ENCODE results near the gene NRL. TPM values are rescaled to one million over a fixed set of nuclear protein-coding genes. Genes with fewer than 3 reads are reported as not detected.

The NRL gene
- total RNA-seq, 1 experiment from 2014 or later: 1.4 TPM

DNA sequence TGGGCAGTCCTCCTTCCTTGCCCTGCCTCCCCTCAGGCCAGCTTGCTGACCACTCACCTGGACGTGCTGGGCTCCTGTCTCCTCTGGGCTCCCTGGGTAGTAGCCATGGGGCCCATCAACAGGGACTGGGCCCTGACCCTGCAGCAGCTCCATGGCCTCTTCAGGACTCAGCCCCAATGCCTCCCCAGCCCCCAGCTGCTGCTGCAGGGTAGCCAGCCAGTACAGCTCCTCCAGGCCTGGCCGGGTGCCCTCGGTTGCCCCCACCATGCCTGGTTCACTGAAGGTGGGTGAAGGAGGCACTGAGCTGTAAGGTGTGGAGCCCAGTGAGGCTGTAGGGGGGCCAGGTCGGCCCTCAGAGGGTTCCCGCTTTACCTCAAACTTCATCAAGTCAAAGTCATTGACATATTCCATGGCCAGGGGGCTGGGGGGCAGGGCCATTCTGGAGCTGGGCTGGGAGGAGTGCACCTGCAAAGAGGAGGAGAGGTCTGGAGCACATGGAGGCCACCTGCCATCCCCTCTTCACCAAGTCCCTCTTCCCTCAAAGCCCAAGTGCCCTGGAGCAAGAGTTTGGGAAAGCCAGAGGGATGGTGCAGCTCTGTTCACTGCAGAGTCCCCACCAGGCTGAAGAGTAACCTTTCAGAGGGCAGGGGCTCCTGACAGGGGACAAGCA lies 32.2 kb downstream of the NRL start:
- peaks cover 10% of the 10 kb centered on the region for H3K4me1 ChIP-seq (replicated peaks)
- no peaks in the 10 kb centered on the region for H3K36me3 ChIP-seq
- H3K27ac ChIP-seq: no peak overlapping the region
- no peak for DNase-seq (ENCODE audit: low read depth in 1 of 2, low spot score in 2 of 2)
- no peak overlapping the region for H3K4me3 ChIP-seq
- H3K9me3 ChIP-seq (replicated peaks): no peaks in the 10 kb centered on the region
- peaks cover 34% of the 10 kb centered on the region for H3K27me3 ChIP-seq (replicated peaks)

GRCh38 chr14:24081739-24082211 lies 33.0 kb downstream of the NRL start:
- peaks cover 10% of the 10 kb centered on the region for H3K4me1 ChIP-seq (replicated peaks)
- no peak overlapping the region for H3K4me3 ChIP-seq
- no peaks in the 10 kb centered on the region for H3K36me3 ChIP-seq
- H3K27me3 ChIP-seq (replicated peaks): peaks cover 34% of the 10 kb centered on the region
- DNase-seq (ENCODE audit: low read depth in 1 of 2, low spot score in 2 of 2): no peak
- H3K9me3 ChIP-seq (replicated peaks): no peaks in the 10 kb centered on the region
- H3K27ac ChIP-seq: no peak overlapping the region

GRCh38 chr14:24080888-24081738 lies 33.6 kb downstream of the NRL start:
- H3K27ac ChIP-seq: no peak overlapping the region
- peak overlapping the region; percentile 33 for H3K4me3 ChIP-seq
- peak in 1 of 2 experiments; percentile 12 for DNase-seq (ENCODE audit: low read depth in 1 of 2, low spot score in 2 of 2)
- no peaks in the 10 kb centered on the region for H3K36me3 ChIP-seq
- peaks cover 34% of the 10 kb centered on the region for H3K27me3 ChIP-seq (replicated peaks)
- H3K9me3 ChIP-seq (replicated peaks): no peaks in the 10 kb centered on the region
- H3K4me1 ChIP-seq (replicated peaks): peaks cover 10% of the 10 kb centered on the region

GRCh38 chr14:24080142-24080530 lies 34.6 kb downstream of the NRL start:
- DNase-seq (ENCODE audit: low read depth in 1 of 2, low spot score in 2 of 2): no peak
- H3K4me1 ChIP-seq (replicated peaks): peaks cover 10% of the 10 kb centered on the region

GRCh38 chr14:24079491-24080141 lies 35.1 kb downstream of the NRL start:
- peaks cover 10% of the 10 kb centered on the region for H3K4me1 ChIP-seq (replicated peaks)
- H3K9me3 ChIP-seq (replicated peaks): no peaks in the 10 kb centered on the region
- H3K36me3 ChIP-seq: no peaks in the 10 kb centered on the region
- H3K4me3 ChIP-seq: no peak overlapping the region
- no peak for DNase-seq (ENCODE audit: low read depth in 1 of 2, low spot score in 2 of 2)
- peaks cover 34% of the 10 kb centered on the region for H3K27me3 ChIP-seq (replicated peaks)
- no peak overlapping the region for H3K27ac ChIP-seq

More at GRCh38 chr14:24080142-24080530, 34.6 kb downstream of the NRL start:
- H3K4me3 ChIP-seq: no peak overlapping the region
- H3K27me3 ChIP-seq (replicated peaks): peaks cover 34% of the 10 kb centered on the region
- H3K9me3 ChIP-seq (replicated peaks): no peaks in the 10 kb centered on the region
- no peak overlapping the region for H3K27ac ChIP-seq
- H3K36me3 ChIP-seq: no peaks in the 10 kb centered on the region

DNA sequence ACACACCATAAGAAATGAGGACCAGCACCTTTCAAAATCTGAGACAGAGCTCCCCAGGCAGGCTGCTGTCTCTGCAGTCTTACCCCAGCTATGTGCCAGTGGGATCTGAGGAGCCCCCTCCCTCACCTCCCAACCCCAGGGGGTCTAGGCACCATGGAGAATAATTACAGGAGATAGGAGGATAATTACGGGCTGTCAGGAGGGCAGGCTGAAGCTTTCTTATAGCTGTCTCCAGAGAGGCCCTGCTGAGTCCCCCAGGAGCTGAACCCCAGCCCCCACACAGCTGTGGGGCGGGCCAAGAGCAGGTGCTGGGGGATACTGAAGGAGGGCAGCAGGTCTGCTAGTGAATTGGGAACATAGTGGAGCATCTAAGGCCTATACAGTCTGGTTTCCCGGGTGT lies 36.6 kb downstream of the NRL start:
- DNase-seq (ENCODE audit: low read depth in 1 of 2, low spot score in 2 of 2): no peak
- H3K36me3 ChIP-seq: no peaks in the 10 kb centered on the region
- no peaks in the 10 kb centered on the region for H3K9me3 ChIP-seq (replicated peaks)
- H3K4me1 ChIP-seq (replicated peaks): peaks cover 10% of the 10 kb centered on the region
- peaks cover 30% of the 10 kb centered on the region for H3K27me3 ChIP-seq (replicated peaks)
- no peak overlapping the region for H3K27ac ChIP-seq
- H3K4me3 ChIP-seq: no peak overlapping the region

DNA sequence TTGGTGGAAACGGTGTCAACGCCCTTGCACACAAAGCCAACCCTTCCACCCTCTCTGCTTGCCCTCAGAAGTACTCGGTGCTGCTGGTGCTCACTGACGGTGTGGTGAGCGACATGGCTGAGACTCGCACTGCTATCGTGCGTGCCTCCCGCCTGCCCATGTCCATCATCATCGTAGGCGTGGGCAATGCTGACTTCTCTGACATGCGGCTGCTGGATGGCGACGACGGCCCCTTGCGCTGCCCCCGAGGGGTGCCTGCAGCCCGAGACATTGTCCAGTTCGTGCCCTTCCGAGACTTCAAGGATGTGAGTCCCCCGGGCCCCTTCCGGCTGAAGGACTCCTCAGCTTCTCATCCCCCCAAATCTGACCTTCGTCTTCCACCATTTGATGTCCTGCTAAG lies 37.7 kb downstream of the NRL start:
- Histone ChIP-seq H3K9me3 (replicated peaks) (no peaks in the 10 kb centered on the region), H3K27ac (no peak overlapping the region), H3K4me1 (replicated peaks) (peaks cover 10% of the 10 kb centered on the region), H3K27me3 (replicated peaks) (peaks cover 27% of the 10 kb centered on the region), H3K36me3 (no peaks in the 10 kb centered on the region), H3K4me3 (no peak overlapping the region)
- no peak for DNase-seq (ENCODE audit: low read depth in 1 of 2, low spot score in 2 of 2)

- H3K27me3 ChIP-seq (replicated peaks): peaks cover 25% of the 10 kb centered on the region
- H3K36me3 ChIP-seq: no peaks in the 10 kb centered on the region
Observed at GRCh38 chr14:24076302-24076601, 38.5 kb downstream of the NRL start.

GRCh38 chr14:24075485-24076301 lies 39.1 kb downstream of the NRL start:
- Histone ChIP-seq H3K27me3 (replicated peaks) (peaks cover 19% of the 10 kb centered on the region), H3K27ac (no peak overlapping the region), H3K36me3 (no peaks in the 10 kb centered on the region), H3K4me3 (no peak overlapping the region), H3K4me1 (replicated peaks) (peaks cover under 1% of the 10 kb centered on the region), H3K9me3 (replicated peaks) (no peaks in the 10 kb centered on the region)
- no peak for DNase-seq (ENCODE audit: low read depth in 1 of 2, low spot score in 2 of 2)

More at GRCh38 chr14:24076302-24076601, 38.5 kb downstream of the NRL start:
- H3K4me1 ChIP-seq (replicated peaks): peaks cover 6% of the 10 kb centered on the region
- no peaks in the 10 kb centered on the region for H3K9me3 ChIP-seq (replicated peaks)
- H3K27ac ChIP-seq: no peak overlapping the region
- H3K4me3 ChIP-seq: no peak overlapping the region
- no peak for DNase-seq (ENCODE audit: low read depth in 1 of 2, low spot score in 2 of 2)

DNA sequence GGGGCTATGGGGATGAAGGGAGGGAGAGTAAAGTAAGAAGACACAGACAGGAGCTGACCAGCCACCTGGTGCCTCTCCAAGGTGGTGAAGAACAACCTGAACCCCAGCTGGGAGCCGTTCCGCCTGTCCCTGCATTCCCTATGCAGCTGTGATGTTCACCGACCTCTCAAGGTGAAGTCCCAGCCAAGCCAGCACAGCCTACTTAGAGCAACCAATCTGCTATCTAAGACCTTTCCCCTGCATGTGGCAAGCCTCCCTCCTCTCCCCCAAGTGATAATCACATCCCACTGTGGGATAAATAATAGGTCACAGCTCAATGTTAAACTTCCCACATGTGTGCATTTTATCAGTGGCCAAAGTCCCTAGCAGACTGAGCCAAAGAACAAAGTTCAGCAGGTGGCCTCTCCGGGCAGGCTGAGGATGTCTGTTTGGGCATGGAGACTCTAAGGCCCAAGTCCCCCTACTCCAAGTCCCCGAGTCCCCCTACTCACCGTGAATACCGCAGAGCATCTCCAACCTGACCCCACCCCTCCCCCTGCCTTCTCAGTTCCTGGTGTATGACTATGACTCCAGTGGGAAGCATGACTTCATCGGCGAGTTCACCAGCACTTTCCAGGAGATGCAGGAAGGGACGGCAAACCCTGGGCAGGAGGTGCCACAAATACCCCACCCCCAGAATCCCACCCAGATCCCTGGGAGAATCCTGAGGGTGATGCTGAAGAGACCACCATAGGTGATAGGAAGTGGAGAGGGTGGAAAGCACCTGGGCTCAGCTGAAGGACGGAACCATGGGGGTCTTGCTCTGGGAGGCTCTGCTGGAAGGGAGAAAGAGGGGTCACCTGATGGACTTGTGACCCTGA lies 39.9 kb downstream of the NRL start:
- DNase-seq (ENCODE audit: low read depth in 1 of 2, low spot score in 2 of 2): no peak
- no peak overlapping the region for H3K4me3 ChIP-seq
- H3K27me3 ChIP-seq (replicated peaks): peaks cover 16% of the 10 kb centered on the region; the same call in 1 of the 2 replicates
- H3K4me1 ChIP-seq (replicated peaks): no peaks in the 10 kb centered on the region
- H3K27ac ChIP-seq: no peak overlapping the region
- H3K36me3 ChIP-seq: no peaks in the 10 kb centered on the region
- H3K9me3 ChIP-seq (replicated peaks): no peaks in the 10 kb centered on the region

GRCh38 chr14:24072881-24073877 lies 41.6 kb downstream of the NRL start:
- Histone ChIP-seq H3K27ac (no peak overlapping the region), H3K4me3 (no peak overlapping the region), H3K27me3 (replicated peaks) (peaks cover 19% of the 10 kb centered on the region; the same call in 1 of the 2 replicates), H3K4me1 (replicated peaks) (no peaks in the 10 kb centered on the region), H3K9me3 (replicated peaks) (no peaks in the 10 kb centered on the region), H3K36me3 (no peaks in the 10 kb centered on the region)
- DNase-seq (ENCODE audit: low read depth in 1 of 2, low spot score in 2 of 2): no peak

GRCh38 chr14:24072436-24072835 lies 42.3 kb downstream of the NRL start:
- Histone ChIP-seq H3K27ac (no peak overlapping the region), H3K4me3 (no peak overlapping the region), H3K4me1 (replicated peaks) (no peaks in the 10 kb centered on the region), H3K9me3 (replicated peaks) (no peaks in the 10 kb centered on the region), H3K36me3 (no peaks in the 10 kb centered on the region), H3K27me3 (replicated peaks) (peaks cover 24% of the 10 kb centered on the region)
- DNase-seq (ENCODE audit: low read depth in 1 of 2, low spot score in 2 of 2): no peak
